ENCODE results near the gene ZNF618. TPM values are rescaled to one million over a fixed set of nuclear protein-coding genes. Genes with fewer than 3 reads are reported as not detected.
"Not testable (repeated sequence)": the region's sequence is repeated elsewhere in the genome, so short reads cannot be mapped to it uniquely, and the experiment has no call there.

Gene ZNF618
- total RNA-seq, 1 experiment from 2014 or later = 0.20 TPM

GRCh38 chr9:114080773-114081440 lies 204.8 kb downstream of the ZNF618 start:
- peak; percentile 89 for DNase-seq (ENCODE audit: low spot score)

- no peak for DNase-seq (ENCODE audit: low spot score)
Observed at GRCh38 chr9:114081441-114082016, 205.4 kb downstream of the ZNF618 start.

GRCh38 chr9:114082017-114082762 lies 206.1 kb downstream of the ZNF618 start:
- DNase-seq (ENCODE audit: low spot score) = peak; percentile 96

GRCh38 chr9:114082763-114083412 lies 206.8 kb downstream of the ZNF618 start:
- DNase-seq (ENCODE audit: low spot score) = not testable (repeated sequence)

GRCh38 chr9:114083666-114084065 lies 207.6 kb downstream of the ZNF618 start:
- DNase-seq (ENCODE audit: low spot score) = no peak

- no peak for DNase-seq (ENCODE audit: low spot score)
Observed at GRCh38 chr9:114084282-114085073, 208.4 kb downstream of the ZNF618 start.

- no peak for DNase-seq (ENCODE audit: low spot score)
Observed at GRCh38 chr9:114085387-114085789, 209.3 kb downstream of the ZNF618 start.

GRCh38 chr9:114086009-114086408 lies 209.9 kb downstream of the ZNF618 start:
- no peak for DNase-seq (ENCODE audit: low spot score)

- DNase-seq (ENCODE audit: low spot score) = no peak
Observed at GRCh38 chr9:114086607-114087006, 210.5 kb downstream of the ZNF618 start.

- no peak for DNase-seq (ENCODE audit: low spot score)
Observed at GRCh38 chr9:114087721-114088120, 211.6 kb downstream of the ZNF618 start.

GRCh38 chr9:114088571-114089170 lies 212.6 kb downstream of the ZNF618 start:
- no peak for DNase-seq (ENCODE audit: low spot score)

- DNase-seq (ENCODE audit: low spot score) = no peak
Observed at GRCh38 chr9:114089206-114089840, 213.2 kb downstream of the ZNF618 start.

- DNase-seq (ENCODE audit: low spot score) = no peak
Observed at GRCh38 chr9:114090798-114091197, 214.7 kb downstream of the ZNF618 start.

- DNase-seq (ENCODE audit: low spot score) = no peak
Observed at GRCh38 chr9:114091711-114092110, 215.6 kb downstream of the ZNF618 start.

GRCh38 chr9:114092336-114092735 lies 216.2 kb downstream of the ZNF618 start:
- DNase-seq (ENCODE audit: low spot score) = no peak

GRCh38 chr9:114093031-114093471 lies 216.9 kb downstream of the ZNF618 start:
- DNase-seq (ENCODE audit: low spot score) = no peak

- DNase-seq (ENCODE audit: low spot score) = no peak
Observed at GRCh38 chr9:114093761-114094505, 217.8 kb downstream of the ZNF618 start.

GRCh38 chr9:114094971-114095370 lies 218.9 kb downstream of the ZNF618 start:
- no peak for DNase-seq (ENCODE audit: low spot score)

- DNase-seq (ENCODE audit: low spot score) = no peak
Observed at GRCh38 chr9:114096041-114096511, 220.0 kb downstream of the ZNF618 start.

All from HT-29 (cell line).